GM18511 (cell line): ENCODE measurements around the gene FGD4.
"Not testable (repeated sequence)": the region's sequence is repeated elsewhere in the genome, so short reads cannot be mapped to it uniquely, and the experiment has no call there.

Experiments
- ATAC-seq: cut with Tn5 transposase; IDR thresholded peaks from one replicate; pipeline ENCODE4 v1.9.1; 2021; ENCODE audit warnings: mild to moderate bottlenecking, moderate library complexity; ENCODE audit not compliant: unreplicated experiment

The FGD4 gene

DNA sequence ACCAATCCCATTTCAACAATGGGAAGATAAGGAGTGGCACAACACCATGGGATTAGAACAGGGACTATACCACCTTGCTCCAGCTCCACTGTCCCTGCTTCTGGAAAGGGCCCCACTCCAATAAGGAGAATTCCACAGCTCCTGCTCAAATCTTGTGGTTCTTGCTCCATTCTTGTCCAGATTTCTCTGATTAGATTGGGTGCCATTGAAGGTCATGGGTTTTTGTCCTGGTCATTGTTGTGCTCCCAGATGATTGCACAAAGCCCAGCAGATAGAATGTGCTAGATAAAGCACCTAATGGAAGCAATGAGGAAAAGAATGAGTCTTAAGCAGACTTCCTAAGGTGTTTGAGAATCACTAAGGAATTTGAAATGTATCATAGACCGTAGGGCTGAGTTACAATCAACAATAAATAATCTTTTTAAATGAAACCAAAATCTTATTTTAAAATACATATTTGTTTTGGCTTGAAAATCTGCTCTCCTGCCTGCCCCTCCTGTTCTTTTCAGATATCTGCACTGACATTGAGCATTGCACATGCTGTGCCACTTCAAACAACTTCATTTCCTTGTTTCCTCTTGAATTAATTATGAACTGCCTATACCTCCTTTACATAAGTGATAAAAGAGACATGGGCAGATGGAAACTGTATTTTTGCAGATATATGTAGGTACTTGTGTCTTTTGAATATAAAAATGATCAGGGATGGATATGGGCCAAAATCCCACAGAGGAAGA lies 115.9 kb downstream of the FGD4 start:
- ATAC-seq, result no peak

DNA sequence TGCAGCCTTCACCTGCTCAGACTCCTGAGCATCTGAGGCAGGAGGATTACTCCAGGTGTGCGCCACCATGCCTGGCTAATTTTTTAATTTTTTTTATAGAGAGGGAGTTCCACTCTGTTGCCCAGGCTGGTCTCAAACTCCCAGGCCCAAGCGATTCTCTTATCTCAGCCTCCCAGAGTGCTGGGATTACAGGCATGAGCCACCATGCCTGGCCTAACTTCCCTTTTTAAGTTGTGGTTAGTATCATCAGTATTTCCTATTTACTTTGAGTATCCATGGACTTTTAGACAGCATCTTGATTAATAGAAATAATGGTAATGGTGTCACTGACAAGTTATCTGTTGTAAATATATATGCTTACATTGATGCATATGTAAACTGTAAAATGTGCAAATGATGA lies 116.9 kb downstream of the FGD4 start:
- no peak for ATAC-seq

DNA sequence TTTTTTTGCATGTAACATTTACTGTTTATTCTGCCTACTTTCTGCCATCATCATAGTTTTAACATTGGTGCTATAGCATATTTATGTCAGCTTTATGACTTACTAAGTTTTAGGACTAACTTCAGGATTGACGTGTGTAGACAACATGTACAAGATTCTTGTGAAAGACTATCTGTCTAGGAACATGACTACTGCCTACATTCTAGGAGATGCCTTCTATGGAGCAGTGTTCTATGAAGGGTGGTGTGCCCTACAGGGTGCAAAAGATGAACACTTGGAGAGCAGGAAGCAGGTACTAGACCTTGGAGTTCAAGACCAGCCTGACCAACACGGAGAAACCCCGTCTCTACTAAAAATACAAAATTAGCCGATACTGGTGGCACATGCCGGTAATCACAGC lies 118.6 kb downstream of the FGD4 start:
- ATAC-seq, result no peak

GRCh38 chr12:32519047-32519446 lies 119.7 kb downstream of the FGD4 start:
- ATAC-seq, result no peak

DNA sequence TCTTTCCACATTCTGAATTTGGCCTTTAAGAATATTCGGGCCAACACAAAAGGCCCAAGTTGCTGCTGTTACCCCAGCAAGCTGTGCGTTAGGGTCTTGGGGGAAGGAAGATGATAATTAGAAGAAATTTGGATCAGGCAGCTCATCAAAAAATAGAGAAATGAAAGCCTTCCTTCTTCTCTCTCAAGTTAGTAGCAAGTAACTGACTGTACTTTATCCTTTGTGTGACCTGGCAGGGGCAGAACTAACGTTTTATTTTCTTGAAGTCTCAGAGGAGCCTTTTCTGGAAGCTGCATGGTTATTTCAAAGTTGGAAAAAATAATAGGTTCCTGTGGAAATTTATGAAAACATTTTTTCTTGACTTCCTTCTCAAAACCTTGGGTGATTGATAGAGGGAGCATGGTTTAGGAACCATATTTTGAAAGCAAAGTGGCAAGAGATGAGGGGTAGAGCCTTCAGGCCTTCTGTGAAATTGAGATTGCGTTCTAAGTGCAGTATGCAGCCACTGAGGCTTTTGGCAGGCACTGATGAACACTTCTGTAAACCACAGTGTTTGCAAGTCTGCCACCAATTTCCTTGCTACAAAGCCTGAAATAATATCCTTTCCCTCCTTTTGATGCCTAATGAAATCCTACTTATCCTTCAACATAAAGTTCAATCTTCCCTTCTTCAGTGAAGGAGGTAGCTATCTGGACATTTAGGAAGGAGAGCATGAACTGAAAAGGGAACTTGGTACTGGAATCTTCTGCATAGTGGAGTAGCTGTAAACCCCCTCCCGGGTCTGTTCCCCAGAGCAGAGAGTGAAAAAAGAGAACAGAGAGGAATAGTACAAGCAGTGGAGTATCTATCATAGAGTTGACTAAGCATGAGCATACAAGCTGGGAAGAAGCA lies 123.2 kb downstream of the FGD4 start:
- ATAC-seq, result peak; percentile 85

DNA sequence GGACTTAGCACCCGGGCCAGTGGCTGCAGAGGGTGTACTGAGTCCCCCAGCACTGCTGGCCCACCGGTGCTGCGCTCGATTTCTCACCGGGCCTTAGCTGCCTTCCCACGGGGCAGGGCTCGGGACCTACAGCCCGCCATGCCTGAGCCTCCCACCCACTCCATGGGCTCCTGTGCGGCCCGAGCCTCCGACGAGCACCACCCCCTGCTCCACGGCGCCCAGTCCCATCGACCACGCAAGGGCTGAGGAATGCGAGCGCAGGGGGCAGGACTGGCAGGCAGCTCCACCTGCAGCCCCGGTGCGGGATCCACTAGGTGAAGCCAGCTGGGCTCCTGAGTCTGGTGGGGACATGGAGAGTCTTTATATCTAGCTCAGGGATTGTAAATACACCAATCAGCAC lies 126.4 kb downstream of the FGD4 start:
- ATAC-seq, result not testable (repeated sequence)

DNA sequence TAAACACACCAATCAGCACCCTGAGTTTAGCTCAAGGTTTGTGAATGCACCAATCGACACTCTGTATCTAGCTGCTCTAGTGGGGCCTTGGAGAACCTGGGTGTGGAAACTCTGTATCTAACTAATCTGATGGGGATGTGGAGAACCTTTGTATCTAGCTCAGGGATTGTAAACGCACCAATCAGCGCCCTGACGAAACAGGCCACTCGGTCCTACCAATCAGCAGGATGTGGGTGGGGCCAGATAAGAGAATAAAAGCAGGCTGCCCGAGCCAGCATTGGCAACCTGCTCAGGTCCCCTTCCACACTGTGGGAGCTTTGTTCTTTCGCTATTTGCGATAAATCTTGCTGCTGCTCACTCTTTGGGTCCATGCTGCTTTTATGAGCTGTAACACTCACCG lies 127.0 kb downstream of the FGD4 start:
- ATAC-seq, result not testable (repeated sequence)

DNA sequence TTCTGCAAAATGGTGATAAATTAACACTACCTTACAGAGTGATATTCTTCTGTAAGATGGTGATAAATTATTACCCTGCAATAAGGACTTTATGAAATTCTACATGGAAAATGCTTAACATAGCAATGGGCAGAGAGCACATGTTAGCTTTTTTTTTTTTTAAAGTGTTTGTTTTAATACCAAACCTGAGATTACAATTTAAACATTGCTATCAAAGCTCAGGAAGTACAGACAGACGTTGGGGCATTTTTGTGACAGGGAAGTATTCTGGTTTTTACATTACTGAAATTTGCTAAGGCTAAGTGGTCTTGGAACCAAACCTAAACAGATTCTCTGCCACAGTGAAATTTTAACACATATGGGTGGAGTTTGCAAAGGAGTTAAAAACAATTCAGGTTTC lies 133.1 kb downstream of the FGD4 start:
- ATAC-seq, result no peak

DNA sequence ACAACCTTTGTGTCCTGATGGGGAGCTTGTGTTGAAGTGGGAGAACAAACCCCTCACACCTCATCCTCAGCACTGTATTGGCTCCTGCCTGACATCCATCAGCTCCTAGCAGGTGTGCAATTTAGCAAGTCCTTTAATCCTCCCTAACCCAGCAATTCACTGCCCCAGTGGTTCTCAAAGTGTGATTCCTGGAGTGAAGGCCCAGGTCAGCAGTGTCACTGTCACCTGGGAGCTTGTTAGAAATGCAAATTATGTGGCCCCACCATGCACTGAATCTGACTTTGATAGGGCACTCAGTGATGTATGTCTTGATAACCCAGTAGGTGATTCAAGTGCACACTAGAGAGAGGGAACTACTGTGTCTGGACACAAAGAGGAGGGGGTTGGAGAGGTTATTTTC lies 133.6 kb downstream of the FGD4 start:
- no peak for ATAC-seq

GRCh38 chr12:32533506-32533905 lies 134.1 kb downstream of the FGD4 start:
- ATAC-seq, result not testable (repeated sequence)

DNA sequence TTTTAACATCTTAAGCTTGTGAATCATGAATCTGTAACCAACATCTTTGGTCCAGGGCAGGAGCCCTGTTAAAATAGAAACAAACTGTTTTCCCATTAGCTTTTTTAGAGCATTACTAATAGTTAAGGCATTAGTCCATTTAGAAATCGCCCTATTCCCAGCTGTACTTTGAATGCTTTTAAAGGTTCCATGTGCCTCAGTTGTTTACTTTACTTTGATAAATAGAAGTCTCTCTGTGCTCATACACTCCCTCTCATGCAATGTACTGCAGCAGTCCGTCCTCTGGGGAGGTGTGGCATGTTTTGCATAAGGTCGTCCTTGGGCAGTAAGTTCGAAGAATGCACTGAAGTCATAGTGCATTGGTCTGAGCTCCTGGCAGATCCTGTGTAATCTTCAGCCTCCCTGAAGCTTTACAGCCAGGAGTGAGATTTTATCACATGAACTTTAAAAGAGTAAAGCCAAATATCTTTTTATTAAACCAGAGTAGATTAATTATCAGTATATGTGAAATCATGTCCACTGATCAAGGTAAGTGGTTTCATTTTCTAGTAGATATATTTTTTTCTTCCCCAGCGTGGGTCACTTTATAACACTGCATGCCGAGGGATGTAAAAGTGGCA lies 134.7 kb downstream of the FGD4 start:
- ATAC-seq, result peak; percentile 70

GRCh38 chr12:32534698-32535097 lies 135.3 kb downstream of the FGD4 start:
- ATAC-seq, result no peak

DNA sequence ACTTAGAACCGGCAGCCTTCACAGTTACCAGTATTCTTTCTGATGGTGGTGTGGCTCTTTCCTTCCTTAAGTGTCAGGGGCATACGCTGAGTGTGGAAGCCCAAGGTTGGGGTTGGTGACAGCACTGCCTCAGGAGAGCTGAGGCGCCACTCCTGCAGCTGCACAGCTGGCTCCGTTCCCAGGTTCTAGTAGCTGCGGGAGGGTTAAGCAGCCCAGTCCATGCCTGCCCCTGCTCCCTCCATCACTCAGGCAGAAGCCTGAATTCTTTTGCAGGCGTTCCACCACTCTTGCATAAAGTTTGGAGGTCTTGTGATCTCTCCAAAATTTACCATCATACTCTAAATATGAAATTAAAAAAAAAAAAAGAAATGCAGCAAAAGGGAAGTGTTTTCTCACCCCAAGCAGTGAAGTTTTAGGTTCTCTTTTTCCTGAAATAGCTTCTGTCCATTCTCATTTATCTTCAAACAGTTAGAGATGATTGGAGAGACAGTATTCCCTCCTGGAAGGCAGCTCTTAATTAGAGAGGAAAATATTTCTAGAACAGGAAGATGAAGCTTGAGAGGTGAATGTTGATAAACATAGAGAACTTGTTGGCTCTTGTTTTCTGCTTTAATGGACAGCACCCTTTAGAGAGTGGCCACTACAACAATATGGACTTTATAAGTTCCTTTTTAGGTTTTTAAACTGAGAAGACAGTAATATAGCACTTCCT lies 136.1 kb downstream of the FGD4 start:
- peak; percentile 61 for ATAC-seq

GRCh38 chr12:32536000-32536345 lies 136.6 kb downstream of the FGD4 start:
- ATAC-seq, result no peak

DNA sequence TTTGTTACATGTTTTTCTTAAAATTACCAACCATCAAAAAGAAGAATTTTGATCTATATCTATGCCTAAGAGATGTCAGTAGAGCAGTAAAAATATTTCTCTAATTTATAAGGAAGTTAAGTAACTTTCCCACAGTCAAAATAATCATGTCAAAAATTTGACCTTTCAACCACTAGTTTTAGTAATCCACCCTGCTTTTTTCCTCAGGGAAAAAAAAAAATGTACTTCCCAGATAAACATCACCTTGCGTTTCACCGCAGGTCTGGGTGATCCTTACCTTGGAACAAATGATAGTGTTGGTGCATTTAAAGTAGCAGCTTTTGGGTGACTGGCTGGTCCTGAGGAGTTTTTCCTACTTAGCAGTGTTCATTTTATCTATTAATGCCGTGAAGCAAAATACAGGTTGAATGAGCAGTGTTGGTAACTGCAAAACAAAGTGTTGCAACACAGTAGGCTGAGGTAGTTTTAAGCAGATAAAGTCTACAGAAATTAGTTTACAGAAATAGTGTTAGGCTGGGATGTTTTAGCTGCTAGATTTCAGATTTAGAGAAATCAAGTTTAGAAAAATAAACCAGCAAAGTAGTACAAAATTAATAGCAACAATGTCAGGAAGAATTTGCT lies 142.5 kb downstream of the FGD4 start:
- no peak for ATAC-seq

DNA sequence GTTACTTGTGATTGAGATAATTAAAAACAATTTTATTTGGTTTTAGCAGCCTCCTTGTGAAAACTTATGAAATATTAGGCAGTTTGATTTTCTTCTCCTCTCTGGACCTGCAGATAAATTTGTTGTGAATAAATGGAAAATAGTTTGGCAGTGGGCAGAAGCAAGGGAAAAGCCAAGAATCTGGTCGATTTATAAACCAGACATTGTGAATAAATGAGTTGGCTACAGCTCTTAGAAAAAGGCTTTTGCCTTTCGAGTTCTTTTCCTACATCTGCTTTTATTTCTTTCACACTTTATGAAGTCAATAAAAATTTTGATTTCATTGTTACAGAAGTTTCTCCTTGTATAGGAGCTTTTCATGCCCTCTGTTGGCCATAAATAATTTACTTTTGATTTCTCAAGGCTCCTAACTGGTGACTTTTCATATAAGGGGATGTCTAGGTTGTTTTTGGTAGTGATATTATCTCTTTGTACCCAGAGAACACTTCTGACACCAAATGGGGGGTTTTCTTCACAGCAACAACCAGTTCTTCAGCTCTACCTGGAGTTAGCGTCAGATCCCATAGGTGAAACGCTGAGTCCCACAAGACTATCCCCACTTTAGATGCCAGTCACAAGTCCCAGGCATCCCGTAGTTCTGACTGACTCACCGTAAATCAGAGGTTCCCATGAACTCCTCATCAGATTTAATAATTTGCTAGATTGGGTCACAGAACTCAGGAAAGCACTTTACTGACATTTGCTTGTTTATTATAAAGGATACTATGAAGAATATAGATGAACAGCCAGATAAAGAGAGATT lies 143.3 kb downstream of the FGD4 start:
- ATAC-seq, result no peak

GRCh38 chr12:32544893-32545292 lies 145.5 kb downstream of the FGD4 start:
- no peak for ATAC-seq

DNA sequence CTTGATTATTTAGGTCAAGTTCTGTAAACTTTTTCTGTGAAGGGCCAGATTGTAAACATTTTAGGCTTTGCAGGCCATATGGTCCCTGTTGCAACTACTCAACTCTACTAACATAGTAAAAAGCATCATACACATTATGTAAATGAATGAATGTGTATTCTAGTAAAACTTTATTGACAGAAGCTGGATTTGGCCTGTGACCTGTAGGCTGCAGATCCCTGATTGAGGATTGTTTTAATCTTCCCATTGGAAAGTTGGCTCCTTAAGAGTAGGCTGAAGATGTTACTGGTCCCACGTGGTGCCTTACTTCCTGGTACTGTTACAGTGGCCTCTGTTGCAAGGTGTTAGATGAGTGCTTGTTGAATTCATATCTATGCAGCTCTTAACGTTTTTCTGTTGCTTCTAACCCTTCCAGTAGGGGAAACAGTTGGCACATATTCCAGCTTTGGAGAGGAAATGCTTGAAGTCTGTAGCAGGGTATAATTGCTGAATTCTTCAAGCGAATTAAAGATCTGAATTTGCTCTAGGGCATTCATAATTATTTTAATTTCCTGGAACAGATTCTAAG lies 146.1 kb downstream of the FGD4 start:
- no peak for ATAC-seq

DNA sequence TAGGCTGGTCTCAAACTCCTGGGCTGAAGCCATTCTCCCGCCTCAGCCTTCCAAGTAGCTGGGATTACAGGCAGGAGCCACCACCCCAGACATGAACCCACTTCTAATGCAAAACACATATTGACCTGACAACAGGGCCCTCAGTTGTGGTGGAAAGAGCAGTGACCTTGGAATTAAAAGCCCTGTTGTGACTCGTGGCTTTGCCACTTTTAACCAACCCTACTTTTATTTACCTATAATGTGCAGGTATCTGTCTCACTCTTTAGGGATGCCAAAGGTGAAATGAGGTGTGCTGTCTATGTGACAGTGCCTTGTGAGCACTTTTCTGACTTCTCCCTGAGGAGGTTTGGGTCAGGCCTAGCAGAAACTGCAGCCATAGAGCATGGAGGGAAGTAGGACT lies 146.9 kb downstream of the FGD4 start:
- no peak for ATAC-seq
